ENCODE results near the gene CACNA1I.

CACNA1I gene

GRCh38 chr22:39678862-39679490 lies 108.4 kb downstream of the CACNA1I start:
- no peak for DNase-seq

GRCh38 chr22:39679652-39680051 lies 109.1 kb downstream of the CACNA1I start:
- no peak for DNase-seq

- DNase-seq, result no peak
These were observed 109.9 kb downstream of the CACNA1I start for GRCh38 chr22:39680486-39680885.

GRCh38 chr22:39681038-39681861 lies 110.7 kb downstream of the CACNA1I start:
- DNase-seq, result no peak

GRCh38 chr22:39682994-39683393 lies 112.4 kb downstream of the CACNA1I start:
- no peak for DNase-seq

- no peak for DNase-seq
These were observed 113.1 kb downstream of the CACNA1I start for GRCh38 chr22:39683639-39684038.

- no peak for DNase-seq
These were observed 114.2 kb downstream of the CACNA1I start for GRCh38 chr22:39684702-39685281.

GRCh38 chr22:39685336-39686177 lies 115.0 kb downstream of the CACNA1I start:
- DNase-seq, result no peak

GRCh38 chr22:39686178-39686620 lies 115.6 kb downstream of the CACNA1I start:
- DNase-seq, result no peak

GRCh38 chr22:39686776-39687525 lies 116.4 kb downstream of the CACNA1I start:
- DNase-seq, result no peak

- DNase-seq, result no peak
These were observed 117.7 kb downstream of the CACNA1I start for GRCh38 chr22:39688186-39688785.

GRCh38 chr22:39689421-39689820 lies 118.9 kb downstream of the CACNA1I start:
- DNase-seq, result no peak

GRCh38 chr22:39690881-39691605 lies 120.5 kb downstream of the CACNA1I start:
- no peak for DNase-seq

- no peak for DNase-seq
These were observed 123.5 kb downstream of the CACNA1I start for GRCh38 chr22:39693943-39694500.

GRCh38 chr22:39697790-39698430 lies 127.4 kb downstream of the CACNA1I start:
- DNase-seq, result no peak

- DNase-seq, result peak; percentile 86
These were observed 129.2 kb downstream of the CACNA1I start for GRCh38 chr22:39699631-39700360.

- no peak for DNase-seq
These were observed 130.0 kb downstream of the CACNA1I start for GRCh38 chr22:39700565-39700964.

GRCh38 chr22:39703091-39703490 lies 132.5 kb downstream of the CACNA1I start:
- no peak for DNase-seq

GRCh38 chr22:39703928-39704639 lies 133.5 kb downstream of the CACNA1I start:
- no peak for DNase-seq

Measured in NCI-H2029 treated with DMSO at 0.1 percent for 48 hours (cell line).